Activated T-helper 1 cell treated with anti-CD3 and anti-CD28 coated beads, Interleukin-12 subunit alpha, Interleukin-12 subunit beta, Interleukin-2, Interleukin-4 antibody, amounts not matched to agents 30 ng/mL and 10 ng/mL and 1 ng/mL, durations not matched to agents 14 hours and 24 hours and 36 hours (primary cell): Measurements from ENCODE around the gene ANKS1A. TPM values are rescaled to one million over a fixed set of nuclear protein-coding genes. Genes with fewer than 3 reads are reported as not detected.

Source experiments
- DNase-seq: peaks from one replicate; pipeline ENCODE4 v3.0.0; 2021; ENCODE audit warnings: low spot score
- H3K27ac Mint-ChIP-seq: one replicate; pipeline ENCODE4 v1.8.0; 2021; ENCODE audit warnings: mild to moderate bottlenecking, mixed read lengths
- H3K27me3 Mint-ChIP-seq: one replicate; pipeline ENCODE4 v1.8.0; 2022; ENCODE audit warnings: mild to moderate bottlenecking, moderate library complexity, mixed read lengths; ENCODE audit not compliant: insufficient read depth
- H3K36me3 Mint-ChIP-seq: one replicate; pipeline ENCODE4 v1.8.0; 2021; ENCODE audit warnings: low read depth, mixed read lengths
- H3K4me1 Mint-ChIP-seq: one replicate; pipeline ENCODE4 v1.8.0; 2021; ENCODE audit warnings: low read depth, mixed read lengths
- H3K4me3 Mint-ChIP-seq: one replicate; pipeline ENCODE4 v1.8.0; 2021; ENCODE audit warnings: mild to moderate bottlenecking, moderate library complexity, mixed read lengths
- H3K9me3 Mint-ChIP-seq: one replicate; pipeline ENCODE4 v1.8.0; 2021; ENCODE audit warnings: mixed read lengths
- intact Hi-C: fragments of 100-400 bp; cut with micrococcal nuclease; formaldehyde crosslinking; loops from one replicate; pipeline ENCODE4 v1.15.1; 2024
- total RNA-seq: library from RNA; stranded (reverse); gene quantifications from 2 replicates; pipeline ENCODE4 v1.2.3, GENCODE V29; 2022

Gene ANKS1A
- total RNA-seq, 1 donor from 2014 or later = 9.5 TPM

DNA sequence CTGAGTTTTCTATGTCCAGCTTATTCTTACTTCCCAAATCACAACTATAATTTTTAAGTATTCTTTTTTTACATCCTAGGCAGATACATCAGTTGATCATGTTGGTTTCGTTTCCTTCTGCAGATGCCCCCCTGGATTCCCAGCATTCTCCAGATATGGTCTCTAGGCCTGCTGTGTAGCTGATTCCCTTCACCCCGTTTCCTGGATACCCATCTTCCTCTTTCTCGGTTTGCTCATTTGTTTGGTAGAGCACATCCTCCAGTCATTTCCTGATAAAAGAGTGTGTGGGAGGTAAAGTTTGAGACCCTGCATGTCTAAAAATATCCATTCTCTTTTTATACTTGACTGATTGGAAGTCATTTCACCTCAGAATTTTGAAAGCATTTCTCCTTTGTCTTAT is 66.4 kb downstream of the ANKS1A start:
- Mint-ChIP-seq H3K27me3 (peaks cover 5% of the 10 kb centered on the region), H3K4me1 (peaks cover 6% of the 10 kb centered on the region), H3K27ac (no peak overlapping the region), H3K9me3 (no peaks in the 10 kb centered on the region), H3K36me3 (no peaks in the 10 kb centered on the region), H3K4me3 (no peak overlapping the region)
- intact Hi-C loops = no loop called here
- no peak for DNase-seq

DNA sequence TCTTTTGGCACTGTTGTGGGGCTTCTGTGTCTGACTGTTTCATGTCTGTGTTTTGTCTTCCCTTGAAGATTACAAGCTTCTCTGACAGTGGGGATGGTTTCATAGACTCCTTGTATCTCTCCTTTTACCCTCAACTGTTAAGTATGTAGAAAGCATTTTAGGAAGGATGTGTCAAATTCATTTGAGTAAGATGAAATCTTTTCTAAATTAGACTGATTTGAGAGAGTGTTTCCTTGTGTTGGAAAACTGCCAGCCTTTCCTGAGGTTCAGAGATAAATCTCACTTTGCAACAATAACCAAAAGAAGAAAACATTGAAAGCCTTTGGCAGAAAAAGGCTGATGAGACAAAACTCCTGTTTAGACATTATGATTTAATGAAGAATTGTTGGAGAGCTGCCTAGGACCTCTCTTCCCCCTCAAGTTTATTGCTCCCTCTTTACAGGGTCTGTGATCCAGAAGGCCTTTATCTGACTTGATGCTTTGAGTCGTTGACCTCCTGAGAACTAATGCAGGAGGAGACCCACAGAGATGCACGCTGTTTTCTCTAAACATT is 68.3 kb downstream of the ANKS1A start:
- no peaks in the 10 kb centered on the region for H3K36me3 Mint-ChIP-seq
- DNase-seq = no peak
- peak overlapping the region; percentile 2 for H3K27ac Mint-ChIP-seq

DNA sequence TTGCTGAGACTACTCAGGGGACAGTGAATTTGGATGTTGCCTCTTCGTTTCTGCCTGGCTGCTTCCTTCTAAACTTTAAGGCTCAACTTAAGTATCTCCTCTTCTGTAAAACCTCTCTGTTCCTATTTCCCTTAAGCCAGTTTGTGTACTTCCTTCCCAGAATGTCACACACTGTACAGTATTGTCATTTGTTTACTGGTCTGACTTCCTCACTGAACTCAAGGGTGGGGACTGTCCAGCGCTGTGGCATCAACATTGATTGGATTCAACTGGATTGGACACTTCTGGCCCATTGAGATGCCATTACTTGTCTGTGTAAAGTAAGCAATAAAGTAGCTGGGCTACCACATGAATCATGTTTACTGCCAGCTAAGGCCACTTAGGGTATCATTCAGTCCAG is 69.7 kb downstream of the ANKS1A start:
- Mint-ChIP-seq H3K4me3 (no peak overlapping the region), H3K36me3 (no peaks in the 10 kb centered on the region), H3K4me1 (peaks cover 6% of the 10 kb centered on the region), H3K27ac (no peak overlapping the region), H3K27me3 (peaks cover 3% of the 10 kb centered on the region), H3K9me3 (no peaks in the 10 kb centered on the region)
- intact Hi-C loops = no loop called here
- no peak for DNase-seq

More for the DNA sequence above, 68.3 kb downstream of the ANKS1A start:
- Mint-ChIP-seq H3K4me3 (no peak overlapping the region), H3K4me1 (peaks cover 6% of the 10 kb centered on the region), H3K9me3 (no peaks in the 10 kb centered on the region), H3K27me3 (no peaks in the 10 kb centered on the region)
- intact Hi-C loops = no loop called here

DNA sequence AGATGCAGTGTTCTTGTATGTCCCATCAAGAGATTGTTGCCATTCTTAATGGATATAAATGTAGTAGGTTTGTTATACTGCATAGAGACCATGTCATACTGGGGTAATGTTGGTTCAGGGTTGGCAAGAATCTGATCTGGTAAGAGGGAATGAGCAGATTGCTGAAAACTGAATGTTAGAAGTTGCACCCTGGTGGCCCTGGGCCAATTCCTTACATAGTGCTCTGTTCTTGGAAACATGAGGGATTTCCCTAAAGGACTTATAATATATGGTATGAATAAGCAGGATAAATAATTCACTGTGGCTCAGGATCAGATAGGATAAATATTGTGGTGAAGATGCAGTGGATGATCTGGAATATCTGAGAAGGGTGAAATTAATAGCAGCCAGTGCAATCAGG is 70.2 kb downstream of the ANKS1A start:
- Mint-ChIP-seq H3K36me3 (no peaks in the 10 kb centered on the region), H3K4me1 (peaks cover 6% of the 10 kb centered on the region), H3K27ac (no peak overlapping the region), H3K4me3 (no peak overlapping the region), H3K9me3 (no peaks in the 10 kb centered on the region), H3K27me3 (peaks cover 3% of the 10 kb centered on the region)
- intact Hi-C loops = no loop called here
- no peak for DNase-seq

DNA sequence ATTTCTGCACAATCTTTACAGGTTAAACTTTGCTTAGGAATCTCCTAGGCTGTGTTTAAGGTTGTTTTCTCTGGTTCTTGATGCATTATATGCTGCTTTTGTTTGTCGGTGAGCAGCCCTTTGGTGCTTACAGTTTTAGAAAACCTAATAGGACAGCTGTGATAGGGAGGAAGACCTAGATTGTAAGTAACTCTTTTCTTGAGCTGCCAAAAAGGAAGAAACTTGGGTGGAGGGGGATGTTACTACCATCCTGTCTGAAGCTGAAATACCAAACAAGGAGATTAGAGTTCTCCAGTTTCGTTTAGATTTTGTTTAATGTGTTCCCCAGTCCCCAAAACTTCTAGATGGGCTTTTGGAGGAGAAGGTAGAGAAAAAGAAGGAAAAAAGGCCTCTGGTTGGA is 72.0 kb downstream of the ANKS1A start:
- no peak for DNase-seq
- Mint-ChIP-seq H3K27ac (no peak overlapping the region), H3K36me3 (no peaks in the 10 kb centered on the region), H3K4me3 (no peak overlapping the region), H3K27me3 (peaks cover 3% of the 10 kb centered on the region), H3K4me1 (no peaks in the 10 kb centered on the region), H3K9me3 (no peaks in the 10 kb centered on the region)
- intact Hi-C loops = no loop called here

DNA sequence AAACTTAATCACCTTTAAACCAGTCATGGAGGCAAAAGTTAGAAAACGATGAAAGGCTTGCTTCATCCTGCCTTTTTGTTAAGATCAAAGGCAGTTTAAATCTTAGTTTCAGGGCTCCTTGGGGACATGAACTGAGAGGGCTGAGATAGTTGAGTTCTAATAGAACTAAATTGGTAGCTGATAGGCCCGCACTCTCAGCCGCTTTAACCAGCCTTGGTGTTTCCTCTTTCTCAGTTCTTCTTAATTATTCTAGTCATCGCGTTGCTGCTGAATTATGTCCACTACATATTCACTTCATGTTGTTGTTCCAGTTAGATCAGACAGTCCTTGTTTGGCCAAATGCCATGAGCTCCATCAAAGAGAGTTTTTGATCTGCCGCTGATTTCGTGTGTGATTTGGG is 72.5 kb downstream of the ANKS1A start:
- H3K4me3 Mint-ChIP-seq = no peak overlapping the region
- H3K27ac Mint-ChIP-seq = no peak overlapping the region
- intact Hi-C loops = no loop called here
- no peaks in the 10 kb centered on the region for H3K4me1 Mint-ChIP-seq
- no peaks in the 10 kb centered on the region for H3K36me3 Mint-ChIP-seq
- no peaks in the 10 kb centered on the region for H3K9me3 Mint-ChIP-seq
- no peak for DNase-seq
- peaks cover 3% of the 10 kb centered on the region for H3K27me3 Mint-ChIP-seq

DNA sequence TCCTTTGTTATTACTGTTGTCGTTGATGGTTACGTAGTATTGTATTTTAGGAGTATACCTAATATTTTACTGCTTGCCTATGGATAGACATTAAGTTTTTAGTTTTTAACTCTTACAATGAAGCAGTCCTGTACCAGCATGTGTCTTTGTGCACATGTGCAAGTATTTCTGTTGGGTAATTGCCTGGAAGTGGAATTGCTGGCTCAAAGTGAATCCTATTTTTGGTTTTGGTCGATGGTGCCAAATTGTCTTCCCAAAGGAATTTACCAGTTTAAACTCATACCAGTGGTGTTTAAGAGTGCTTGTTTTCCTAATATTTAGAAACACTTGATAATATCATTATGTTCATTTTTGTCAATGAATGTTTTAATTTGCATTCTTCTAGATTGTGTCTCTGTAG is 75.5 kb downstream of the ANKS1A start:
- Mint-ChIP-seq H3K4me3 (no peak overlapping the region), H3K36me3 (no peaks in the 10 kb centered on the region), H3K27ac (no peak overlapping the region), H3K27me3 (peaks cover 3% of the 10 kb centered on the region), H3K4me1 (no peaks in the 10 kb centered on the region), H3K9me3 (no peaks in the 10 kb centered on the region)
- intact Hi-C loops = no loop called here
- no peak for DNase-seq

DNA sequence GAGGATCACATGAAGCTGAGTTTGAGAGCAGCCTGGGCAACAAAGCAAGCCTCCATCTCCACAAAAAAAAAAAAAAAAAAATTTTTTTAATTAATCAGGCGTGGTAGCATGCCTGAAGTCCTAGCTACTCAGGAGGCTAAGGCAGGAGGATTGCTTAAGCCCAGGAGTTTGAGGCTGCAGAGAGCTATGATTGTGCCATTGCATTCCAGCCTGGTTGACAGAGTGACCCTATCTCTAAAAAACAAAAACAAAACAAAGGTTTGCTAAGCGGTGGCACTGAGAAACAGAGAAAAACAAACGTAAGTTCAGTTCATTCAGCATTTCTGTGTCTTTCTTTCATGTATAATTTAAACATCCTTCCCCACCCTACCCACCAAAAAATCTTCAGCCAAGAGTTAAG is 78.4 kb downstream of the ANKS1A start:
- intact Hi-C loops = no loop called here
- Mint-ChIP-seq H3K27me3 (peaks cover 3% of the 10 kb centered on the region), H3K9me3 (no peaks in the 10 kb centered on the region)

DNA sequence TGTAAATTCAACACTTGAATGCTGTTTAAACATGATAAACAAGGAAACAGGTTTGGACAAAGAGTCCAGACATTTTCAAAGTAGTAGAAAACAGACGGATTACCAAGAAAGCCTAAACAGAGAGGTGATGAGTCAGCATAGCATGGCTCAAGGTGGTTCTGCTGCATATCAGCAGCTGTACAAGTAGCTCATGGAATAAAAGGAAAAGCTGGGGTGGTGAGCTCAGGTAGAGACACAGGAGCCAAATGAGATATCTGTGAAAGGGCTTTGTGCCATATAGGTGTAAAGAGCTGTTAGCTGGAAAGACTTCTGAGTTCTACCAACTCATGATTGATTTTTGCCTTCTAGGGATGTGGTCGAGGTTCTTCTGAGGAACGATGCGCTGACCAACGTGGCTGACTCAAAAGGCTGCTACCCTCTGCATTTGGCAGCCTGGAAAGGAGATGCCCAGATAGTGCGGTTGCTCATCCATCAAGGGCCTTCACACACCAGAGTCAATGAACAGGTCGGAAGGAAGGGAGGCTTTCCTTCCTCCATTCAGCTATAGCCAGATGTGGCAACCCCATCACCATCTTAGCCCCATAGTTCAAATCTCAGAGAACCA is 80.7 kb downstream of the ANKS1A start:
- Mint-ChIP-seq H3K4me1 (no peaks in the 10 kb centered on the region), H3K9me3 (no peaks in the 10 kb centered on the region), H3K27me3 (no peaks in the 10 kb centered on the region), H3K4me3 (no peak overlapping the region), H3K36me3 (peaks cover 7% of the 10 kb centered on the region), H3K27ac (no peak overlapping the region)
- intact Hi-C loops = no loop called here
- no peak for DNase-seq

More for the DNA sequence above, 78.4 kb downstream of the ANKS1A start:
- no peak for DNase-seq
- Mint-ChIP-seq H3K4me3 (no peak overlapping the region), H3K36me3 (peaks cover 7% of the 10 kb centered on the region), H3K27ac (no peak overlapping the region), H3K4me1 (no peaks in the 10 kb centered on the region)

DNA sequence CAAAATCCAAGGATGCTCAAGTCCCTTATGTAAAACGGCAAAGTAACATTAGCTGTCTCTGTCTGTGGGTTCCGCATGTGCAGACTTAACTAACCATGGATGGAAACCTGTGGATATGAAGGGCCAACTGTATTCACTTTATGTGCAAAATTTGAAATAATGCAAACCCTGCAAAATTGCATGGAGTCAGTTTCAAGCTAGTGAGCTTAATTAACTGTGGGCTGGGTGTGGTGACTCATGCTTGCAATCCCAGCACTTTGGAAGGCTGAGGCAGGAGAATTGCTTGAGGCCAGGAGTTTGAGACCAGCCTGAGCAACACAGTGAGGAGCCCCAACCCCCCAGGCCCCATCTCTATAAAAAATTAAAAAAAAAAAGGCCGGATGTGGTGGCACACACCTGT is 81.4 kb downstream of the ANKS1A start:
- Mint-ChIP-seq H3K27ac (no peak overlapping the region), H3K36me3 (peaks cover 7% of the 10 kb centered on the region), H3K4me1 (no peaks in the 10 kb centered on the region), H3K9me3 (no peaks in the 10 kb centered on the region), H3K27me3 (no peaks in the 10 kb centered on the region), H3K4me3 (no peak overlapping the region)
- DNase-seq = no peak
- intact Hi-C loops = no loop called here

DNA sequence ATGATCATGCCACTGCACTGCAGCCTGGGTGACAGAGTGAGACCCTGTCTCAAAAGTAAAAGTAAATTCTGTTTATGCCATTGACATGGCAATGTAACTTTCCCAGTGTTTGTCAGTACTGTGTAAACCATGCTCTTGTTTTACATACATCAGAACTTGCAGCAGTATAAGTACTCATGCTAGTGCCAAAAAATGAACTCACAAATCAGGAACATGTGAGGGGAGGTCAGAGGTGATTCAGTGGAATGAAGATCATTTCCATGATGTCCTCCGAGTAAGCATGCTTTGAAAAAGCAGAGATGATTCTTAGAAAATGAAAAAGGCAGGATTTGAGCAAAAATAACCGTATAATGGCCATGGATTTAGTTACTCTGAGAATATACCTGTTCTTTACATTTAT is 81.9 kb downstream of the ANKS1A start:
- Mint-ChIP-seq H3K27me3 (no peaks in the 10 kb centered on the region), H3K4me3 (no peak overlapping the region), H3K4me1 (no peaks in the 10 kb centered on the region), H3K9me3 (no peaks in the 10 kb centered on the region), H3K27ac (no peak overlapping the region), H3K36me3 (peaks cover 7% of the 10 kb centered on the region)
- intact Hi-C loops = no loop called here
- DNase-seq = no peak

DNA sequence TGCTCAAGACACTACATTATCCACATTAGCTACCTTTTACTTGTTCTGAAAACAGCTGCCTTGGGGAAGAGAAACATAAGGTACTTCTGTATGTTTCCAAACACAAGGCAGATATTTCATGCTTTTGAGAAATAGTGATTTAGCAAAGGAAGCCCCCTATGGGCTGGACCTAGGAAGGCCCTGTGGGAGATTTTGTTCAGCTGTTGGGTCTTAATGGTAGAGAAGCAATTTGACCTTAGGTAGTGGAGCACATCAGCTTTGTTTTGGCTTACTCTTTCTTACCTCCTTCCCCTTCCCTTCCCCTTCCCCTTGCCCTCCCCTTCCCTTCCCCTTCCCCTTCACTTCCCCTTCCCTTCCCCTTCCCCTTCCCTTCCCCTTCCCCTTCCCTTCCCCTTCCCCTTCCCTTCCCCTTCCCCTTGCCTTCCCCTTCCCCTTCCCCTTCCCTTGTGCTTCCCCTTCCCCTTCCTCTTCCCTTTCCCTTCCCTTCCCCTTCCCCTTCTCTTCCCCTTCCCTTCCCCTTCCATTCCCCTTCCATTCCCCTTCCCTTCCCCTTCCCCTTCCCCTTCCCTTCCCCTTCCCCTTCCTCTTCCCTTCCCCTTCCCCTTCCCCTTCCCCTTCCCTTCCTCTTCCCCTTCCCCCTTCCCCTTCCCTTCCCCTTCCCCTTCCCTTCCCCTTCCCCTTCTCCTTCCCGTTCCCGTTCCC is 84.6 kb downstream of the ANKS1A start:
- intact Hi-C loops = no loop called here
- H3K27ac Mint-ChIP-seq = no peak overlapping the region
- no peaks in the 10 kb centered on the region for H3K9me3 Mint-ChIP-seq
- no peaks in the 10 kb centered on the region for H3K27me3 Mint-ChIP-seq
- no peak overlapping the region for H3K4me3 Mint-ChIP-seq
- H3K4me1 Mint-ChIP-seq = no peaks in the 10 kb centered on the region
- H3K36me3 Mint-ChIP-seq = peaks cover 8% of the 10 kb centered on the region
- DNase-seq = no peak

DNA sequence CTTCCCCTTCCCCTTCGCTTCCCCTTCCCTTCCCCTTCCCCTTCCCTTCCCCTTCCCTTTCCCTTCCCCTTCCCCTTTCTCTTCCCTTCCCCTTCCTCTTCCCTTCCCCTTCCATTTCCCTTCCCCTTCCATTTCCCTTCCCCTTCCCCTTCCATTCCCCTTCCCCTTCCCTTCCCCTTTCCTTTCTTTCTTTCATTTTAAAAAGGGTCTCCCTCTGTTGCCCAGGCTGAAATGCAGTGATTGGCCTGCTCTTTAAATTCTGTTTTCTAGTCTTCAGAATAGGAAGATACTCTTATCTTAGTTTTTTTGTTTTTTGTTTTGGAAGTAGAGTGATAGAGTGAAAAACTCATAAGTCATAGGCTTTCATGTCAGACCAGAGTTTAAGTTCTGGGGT is 85.2 kb downstream of the ANKS1A start:
- Mint-ChIP-seq H3K4me1 (no peaks in the 10 kb centered on the region), H3K27ac (no peak overlapping the region), H3K9me3 (no peaks in the 10 kb centered on the region), H3K4me3 (no peak overlapping the region), H3K27me3 (no peaks in the 10 kb centered on the region), H3K36me3 (peaks cover 8% of the 10 kb centered on the region)
- no peak for DNase-seq
- intact Hi-C loops = no loop called here
